WTC11 (cell line): ENCODE results near the gene FA2H. TPM values are rescaled to one million over a fixed set of nuclear protein-coding genes. Genes with fewer than 3 reads are reported as not detected.
A peak's percentile ranks its signal among the peaks of the same experiment; 100 is the strongest.

Experiments
- CREB1 ChIP-seq: sonication (generic); formaldehyde crosslinking; IDR thresholded peaks from 2 replicates; pipeline ENCODE4 v1.8.0; 2023; ENCODE audit warnings: mild to moderate bottlenecking, missing genetic modification reagents
- CREM ChIP-seq: sonication (generic); formaldehyde crosslinking; IDR thresholded peaks from 2 replicates; pipeline ENCODE4 v1.8.1; 2022; ENCODE audit warnings: mild to moderate bottlenecking, missing genetic modification reagents, moderate library complexity
- CTCF ChIP-seq: fragments of 200-600 bp; IDR thresholded peaks from 2 replicates; pipeline ENCODE4 v1.8.0; 2022; ENCODE audit warnings: antibody characterized with exemption
- E2F1 ChIP-seq: sonication (generic); formaldehyde crosslinking; IDR thresholded peaks from 2 replicates; pipeline ENCODE4 v1.8.0; 2022; ENCODE audit warnings: mild to moderate bottlenecking, missing genetic modification reagents
- ETV6 ChIP-seq: sonication (generic); formaldehyde crosslinking; IDR thresholded peaks from 2 replicates; pipeline ENCODE4 v1.8.1; 2022; ENCODE audit warnings: mild to moderate bottlenecking, missing genetic modification reagents
- FOXK1 ChIP-seq: sonication (generic); formaldehyde crosslinking; IDR thresholded peaks from 2 replicates; pipeline ENCODE4 v1.8.0; 2022; ENCODE audit warnings: mild to moderate bottlenecking, moderate library complexity, missing genetic modification reagents
- FOXP1 ChIP-seq: sonication (generic); formaldehyde crosslinking; IDR thresholded peaks from 2 replicates; pipeline ENCODE4 v1.8.0; 2022; ENCODE audit warnings: missing genetic modification reagents, mild to moderate bottlenecking, moderate library complexity, borderline replicate concordance
- FOXP4 ChIP-seq: sonication (generic); formaldehyde crosslinking; IDR thresholded peaks from 2 replicates; pipeline ENCODE4 v1.8.0; 2022; ENCODE audit warnings: mild to moderate bottlenecking, missing genetic modification reagents
- GABPB1 ChIP-seq: sonication (generic); formaldehyde crosslinking; IDR thresholded peaks from 2 replicates; pipeline ENCODE4 v1.8.1; 2023; ENCODE audit warnings: mild to moderate bottlenecking, missing genetic modification reagents
- GTF2I ChIP-seq: fragments of 250-450 bp; sonication (Bioruptor Pico); conservative IDR thresholded peaks from 2 replicates; pipeline ENCODE4 v1.4.0; 2021; ENCODE audit warnings: mild to moderate bottlenecking
- HMGXB4 ChIP-seq: sonication (generic); formaldehyde crosslinking; IDR thresholded peaks from 2 replicates; pipeline ENCODE4 v1.8.1; 2023; ENCODE audit warnings: mild to moderate bottlenecking, moderate library complexity, missing genetic modification reagents
- MLX ChIP-seq: sonication (generic); formaldehyde crosslinking; IDR thresholded peaks from 2 replicates; pipeline ENCODE4 v1.8.1; 2023; ENCODE audit warnings: mild to moderate bottlenecking, missing genetic modification reagents, moderate library complexity
- MYBL2 ChIP-seq: sonication (generic); formaldehyde crosslinking; IDR thresholded peaks from 2 replicates; pipeline ENCODE4 v1.8.1; 2023; ENCODE audit warnings: mild to moderate bottlenecking, moderate library complexity, missing genetic modification reagents
- PRDM15 ChIP-seq: sonication (generic); formaldehyde crosslinking; IDR thresholded peaks from 2 replicates; pipeline ENCODE4 v1.8.0; 2022; ENCODE audit warnings: missing genetic modification reagents
- SP1 ChIP-seq: sonication (generic); formaldehyde crosslinking; conservative IDR thresholded peaks from 2 replicates; pipeline ENCODE4 v1.8.1; 2022; ENCODE audit warnings: missing genetic modification reagents
- TEAD1 ChIP-seq: sonication (generic); formaldehyde crosslinking; IDR thresholded peaks from 2 replicates; pipeline ENCODE4 v1.8.0; 2022; ENCODE audit warnings: mild to moderate bottlenecking, missing genetic modification reagents
- ZBTB21 ChIP-seq: sonication (generic); formaldehyde crosslinking; IDR thresholded peaks from 2 replicates; pipeline ENCODE4 v1.8.1; 2023; ENCODE audit warnings: mild to moderate bottlenecking, missing genetic modification reagents, borderline replicate concordance
- ZBTB43 ChIP-seq: sonication (generic); formaldehyde crosslinking; IDR thresholded peaks from 2 replicates; pipeline ENCODE4 v1.8.1; 2023; ENCODE audit warnings: mild to moderate bottlenecking, missing genetic modification reagents
- ZNF121 ChIP-seq: sonication (generic); formaldehyde crosslinking; IDR thresholded peaks from 2 replicates; pipeline ENCODE4 v1.8.0; 2023; ENCODE audit warnings: missing genetic modification reagents
- ZNF219 ChIP-seq: sonication (generic); formaldehyde crosslinking; IDR thresholded peaks from 2 replicates; pipeline ENCODE4 v1.8.0; 2023; ENCODE audit warnings: missing genetic modification reagents, mild to moderate bottlenecking, borderline replicate concordance
- ZNF416 ChIP-seq: fragments of 250-450 bp; sonication (Bioruptor Pico); IDR thresholded peaks from 2 replicates; pipeline ENCODE4 v1.9.0; 2021; ENCODE audit warnings: mild to moderate bottlenecking, inconsistent platforms
- total RNA-seq: library from RNA; stranded (reverse); gene quantifications from 3 replicates; pipeline ENCODE4 v1.2.3, GENCODE V29; 2021

FA2H gene
- total RNA-seq, 1 experiment from 2014 or later, result 10.9 TPM

GRCh38 chr16:74813109-74813641, 38.6 kb upstream of the FA2H start (continued):
- TF ChIP-seq ZBTB43 (peak; percentile 60; the same call in 1 of the 2 replicates), GTF2I (CRISPR knock-in tag) (no peak), PRDM15 (CRISPR knock-in tag) (peak; percentile 69), MYBL2 (CRISPR knock-in tag) (peak; percentile 77), E2F1 (CRISPR knock-in tag) (no peak), SP1 (peak; percentile 79), ZNF219 (CRISPR knock-in tag) (no peak), FOXP1 (peak; percentile 85), ZBTB21 (CRISPR knock-in tag) (no peak; the same call in 1 of the 2 replicates), GABPB1 (CRISPR knock-in tag) (peak; percentile 64; the same call in 1 of the 2 replicates), CREM (no peak; the same call in 1 of the 2 replicates), FOXK1 (CRISPR knock-in tag) (peak; percentile 41; the same call in 1 of the 2 replicates), CREB1 (no peak), FOXP4 (CRISPR knock-in tag) (peak; percentile 78), ETV6 (CRISPR knock-in tag) (peak; percentile 91; the same call in 1 of the 2 replicates), ZNF416 (CRISPR knock-in tag) (0 out of 2 replicates have a peak, but pooled peaks have one; percentile 62), ZNF121 (peak; percentile 80; the same call in 1 of the 2 replicates), TEAD1 (CRISPR knock-in tag) (peak; percentile 87; the same call in 1 of the 2 replicates), HMGXB4 (peak; percentile 92), CTCF (peak; percentile 91), MLX (CRISPR knock-in tag) (0 out of 2 replicates have a peak, but pooled peaks have one; percentile 53)
